ENCODE results near the gene TRIM67.

The TRIM67 gene

GRCh38 chr1:231242516-231243198, 80.8 kb downstream of the TRIM67 start:
- Histone ChIP-seq H3K9me3 (replicated peaks; ENCODE audit: insufficient read depth, low read length) (no peaks in the 10 kb centered on the region), H3K36me3 (replicated peaks; ENCODE audit: insufficient read depth, low read length) (0 out of 2 replicates have a peak, but pooled peaks cover 3% of the 10 kb centered on the region), H3K9me2 (replicated peaks; ENCODE audit: insufficient read depth, low read length) (no peaks in the 10 kb centered on the region), H3K4me2 (ENCODE audit: low read depth, low read length) (peak overlapping the region; percentile 86), H3F3A (ENCODE audit: insufficient read depth, low read length) (no peaks in the 10 kb centered on the region), H2AFZ (ENCODE audit: low read length) (no peak overlapping the region), H4K20me1 (ENCODE audit: insufficient read depth, low read length) (no peaks in the 10 kb centered on the region), H3K27me3 (replicated peaks; ENCODE audit: insufficient read depth, low read length) (no peaks in the 10 kb centered on the region), H3K79me2 (ENCODE audit: low read length) (peaks cover 84% of the 10 kb centered on the region), H3K27ac (ENCODE audit: low read length) (no peak overlapping the region), H3K4me3 (ENCODE audit: low read length) (peak overlapping the region; percentile 83; the same call in 1 of the 2 replicates), H3K4me1 (ENCODE audit: low read length) (peaks cover 21% of the 10 kb centered on the region), H3K9ac (ENCODE audit: low read length) (no peak overlapping the region)
- DNase-seq, result no peak
- TF ChIP-seq EZH2phosphoT487 (IDR thresholded peaks at IDR 0.05; ENCODE audit: low read length) (no peak), CTCF (IDR thresholded peaks at IDR 0.05; ENCODE audit: low read length) (no peak), EZH2 (optimal IDR thresholded peaks at IDR 0.05; ENCODE audit: low read depth, low read length) (no peak)

GRCh38 chr1:231248778-231249177, 86.9 kb downstream of the TRIM67 start:
- peaks cover 61% of the 10 kb centered on the region for H3K79me2 ChIP-seq (ENCODE audit: low read length)

GRCh38 chr1:231252336-231252735, 90.5 kb downstream of the TRIM67 start:
- Histone ChIP-seq H3F3A (ENCODE audit: insufficient read depth, low read length) (no peaks in the 10 kb centered on the region), H4K20me1 (ENCODE audit: insufficient read depth, low read length) (no peaks in the 10 kb centered on the region), H3K4me3 (ENCODE audit: low read length) (no peak overlapping the region), H3K4me1 (ENCODE audit: low read length) (peaks cover 5% of the 10 kb centered on the region; the same call in 1 of the 2 replicates), H3K79me2 (ENCODE audit: low read length) (peaks cover 29% of the 10 kb centered on the region), H3K27me3 (replicated peaks; ENCODE audit: insufficient read depth, low read length) (no peaks in the 10 kb centered on the region), H3K27ac (ENCODE audit: low read length) (no peak overlapping the region), H3K4me2 (ENCODE audit: low read depth, low read length) (no peak overlapping the region), H3K9ac (ENCODE audit: low read length) (no peak overlapping the region), H3K9me2 (replicated peaks; ENCODE audit: insufficient read depth, low read length) (no peaks in the 10 kb centered on the region), H3K9me3 (replicated peaks; ENCODE audit: insufficient read depth, low read length) (no peaks in the 10 kb centered on the region), H3K36me3 (replicated peaks; ENCODE audit: insufficient read depth, low read length) (0 out of 2 replicates have a peak, but pooled peaks cover 5% of the 10 kb centered on the region), H2AFZ (ENCODE audit: low read length) (no peak overlapping the region)
- DNase-seq, result no peak
- TF ChIP-seq CTCF (IDR thresholded peaks at IDR 0.05; ENCODE audit: low read length), result no peak
- no peak for TF ChIP-seq EZH2phosphoT487 (IDR thresholded peaks at IDR 0.05; ENCODE audit: low read length)
- TF ChIP-seq EZH2 (optimal IDR thresholded peaks at IDR 0.05; ENCODE audit: low read depth, low read length), result no peak

More at GRCh38 chr1:231248778-231249177, 86.9 kb downstream of the TRIM67 start:
- TF ChIP-seq CTCF (IDR thresholded peaks at IDR 0.05; ENCODE audit: low read length), result no peak
- Histone ChIP-seq H3K9me3 (replicated peaks; ENCODE audit: insufficient read depth, low read length) (no peaks in the 10 kb centered on the region), H2AFZ (ENCODE audit: low read length) (no peak overlapping the region), H3K9me2 (replicated peaks; ENCODE audit: insufficient read depth, low read length) (no peaks in the 10 kb centered on the region), H3K36me3 (replicated peaks; ENCODE audit: insufficient read depth, low read length) (0 out of 2 replicates have a peak, but pooled peaks cover 5% of the 10 kb centered on the region), H3K4me2 (ENCODE audit: low read depth, low read length) (no peak overlapping the region), H3F3A (ENCODE audit: insufficient read depth, low read length) (no peaks in the 10 kb centered on the region), H3K27ac (ENCODE audit: low read length) (no peak overlapping the region), H3K4me3 (ENCODE audit: low read length) (no peak overlapping the region), H4K20me1 (ENCODE audit: insufficient read depth, low read length) (no peaks in the 10 kb centered on the region), H3K9ac (ENCODE audit: low read length) (no peak overlapping the region), H3K27me3 (replicated peaks; ENCODE audit: insufficient read depth, low read length) (no peaks in the 10 kb centered on the region), H3K4me1 (ENCODE audit: low read length) (peaks cover 5% of the 10 kb centered on the region; the same call in 1 of the 2 replicates)
- DNase-seq, result peak; percentile 16
